GM10266 (cell line): ENCODE data around the gene NOPCHAP1.
A peak's percentile ranks its signal among the peaks of the same experiment; 100 is the strongest.

Experiments used
- DNase-seq: peaks from one replicate; pipeline ENCODE4 v3.0.0; 2012; ENCODE audit errors: extremely low spot score
- CTCF ChIP-seq: IDR thresholded peaks from 2 replicates; pipeline ENCODE4 v1.5.1; 2012; ENCODE audit warnings: mild to moderate bottlenecking, low read depth; ENCODE audit not compliant: control insufficient read depth, insufficient read depth; ENCODE audit errors: missing control alignments

The NOPCHAP1 gene

GRCh38 chr12:105030820-105031807 lies 45.0 kb downstream of the NOPCHAP1 start:
- no peak for TF ChIP-seq CTCF
- DNase-seq, result peak; percentile 11

- TF ChIP-seq CTCF, result no peak
Observed at GRCh38 chr12:105032703-105033357, 46.7 kb downstream of the NOPCHAP1 start.

GRCh38 chr12:105033851-105034250 lies 47.7 kb downstream of the NOPCHAP1 start:
- DNase-seq, result no peak
- TF ChIP-seq CTCF, result no peak

More at GRCh38 chr12:105032703-105033357, 46.7 kb downstream of the NOPCHAP1 start:
- no peak for DNase-seq
